KOPT-K1 (cell line): ENCODE measurements around the gene MORN1.
A peak's percentile ranks its signal among the peaks of the same experiment; 100 is the strongest.
"Not testable (repeated sequence)": the region's sequence is repeated elsewhere in the genome, so short reads cannot be mapped to it uniquely, and the experiment has no call there.

Source experiments
- H3K27ac ChIP-seq: fragments of 200-600 bp; sonication (generic); 2 replicates; pipeline ENCODE4 v1.5.1; 2016; ENCODE audit warnings: antibody characterized with exemption, mild to moderate bottlenecking, low read depth, low read length; ENCODE audit not compliant: poor library complexity, severe bottlenecking
- H3K36me3 ChIP-seq: fragments of 200-600 bp; sonication (generic); 2 replicates; pipeline ENCODE4 v1.5.1; 2017; ENCODE audit warnings: antibody characterized with exemption, mild to moderate bottlenecking, low read length, moderate library complexity; ENCODE audit not compliant: insufficient read depth
- H3K9me3 ChIP-seq: fragments of 200-600 bp; sonication (generic); 2 replicates; pipeline ENCODE4 v1.5.1; 2017; ENCODE audit warnings: antibody characterized with exemption, low read length, mild to moderate bottlenecking; ENCODE audit not compliant: insufficient read depth, poor library complexity, severe bottlenecking

Gene MORN1

DNA sequence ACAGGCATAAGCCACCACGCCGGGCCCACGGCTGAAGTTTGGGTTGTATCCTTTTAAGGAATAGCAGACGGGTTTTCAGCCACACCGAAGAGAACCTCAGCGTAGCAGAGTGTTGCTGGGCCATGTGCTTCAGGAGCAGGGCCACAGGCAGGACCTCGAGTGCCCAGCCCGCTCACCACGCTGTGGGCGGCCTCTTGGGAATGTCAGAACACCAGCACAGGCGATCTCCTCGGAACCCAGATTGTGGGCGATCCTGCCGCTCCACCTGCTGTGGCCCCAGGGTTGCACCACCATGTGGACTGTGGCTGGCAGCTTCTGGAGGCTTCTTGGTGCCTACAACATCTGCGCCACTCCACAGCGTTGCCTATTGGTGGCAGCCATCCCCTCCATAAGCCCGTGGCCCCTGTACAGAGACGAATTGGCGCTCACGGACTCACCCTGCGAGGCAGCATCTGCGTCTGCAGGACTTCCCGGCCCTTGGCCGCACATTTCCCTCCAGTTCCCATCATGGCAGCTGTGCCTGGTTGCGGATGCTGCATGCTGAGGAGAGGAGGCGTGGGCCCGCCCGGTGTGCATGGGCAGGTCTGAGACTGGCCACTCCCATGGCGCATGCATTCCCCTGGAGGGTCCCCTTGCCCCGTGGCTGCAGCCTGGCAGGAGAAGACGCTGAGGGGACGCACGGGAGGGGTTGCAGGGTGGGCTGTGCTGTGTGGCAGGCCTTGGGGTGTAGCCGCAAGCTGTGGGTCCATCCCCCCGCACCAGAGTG lies 93.9 kb downstream of the MORN1 start:
- Histone ChIP-seq H3K36me3 (no peaks in the 10 kb centered on the region), H3K27ac (no peak overlapping the region), H3K9me3 (no peaks in the 10 kb centered on the region)

DNA sequence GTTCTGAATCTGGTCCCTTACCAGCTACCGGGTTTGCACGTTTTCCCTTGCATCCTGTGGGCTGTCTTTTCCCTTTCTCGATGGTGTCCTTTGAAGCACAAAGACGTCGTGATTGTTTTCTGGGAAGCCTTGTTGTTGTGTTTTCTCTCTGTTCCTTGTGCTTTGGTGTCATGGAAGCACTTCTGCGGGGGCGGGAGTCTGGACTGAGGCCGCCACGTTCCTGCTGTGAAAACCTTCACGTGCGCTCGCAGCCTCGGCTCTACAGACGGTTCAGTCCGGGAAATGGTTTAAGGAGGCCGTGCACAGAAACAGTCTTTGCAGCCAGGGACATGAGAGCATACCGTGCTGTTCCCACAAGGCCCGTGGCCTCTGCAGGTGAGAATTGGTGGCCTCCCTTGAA lies 94.7 kb downstream of the MORN1 start:
- Histone ChIP-seq H3K36me3 (no peaks in the 10 kb centered on the region), H3K27ac (no peak overlapping the region), H3K9me3 (no peaks in the 10 kb centered on the region)

DNA sequence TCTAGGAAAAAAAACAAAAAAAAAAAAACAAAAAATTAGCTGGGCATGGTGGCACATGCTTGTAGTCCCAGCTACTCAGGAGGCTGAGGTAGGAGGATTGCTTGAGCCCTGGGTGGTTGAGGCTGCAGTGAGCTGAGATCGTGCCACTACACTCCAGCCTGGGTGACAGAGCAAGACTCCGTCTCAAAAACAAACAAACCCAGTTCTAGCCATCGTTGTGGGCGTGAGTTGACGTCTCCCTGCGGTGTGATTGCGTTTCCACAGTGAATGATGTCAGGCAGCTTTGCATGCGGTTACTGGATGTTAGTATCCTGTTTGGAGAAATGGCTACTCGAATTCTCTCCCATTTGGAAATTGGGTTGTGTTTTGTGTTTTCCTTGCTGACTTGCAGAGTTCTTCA lies 95.1 kb downstream of the MORN1 start:
- H3K9me3 ChIP-seq, H3K36me3 ChIP-seq, H3K27ac ChIP-seq: not testable (repeated sequence)

DNA sequence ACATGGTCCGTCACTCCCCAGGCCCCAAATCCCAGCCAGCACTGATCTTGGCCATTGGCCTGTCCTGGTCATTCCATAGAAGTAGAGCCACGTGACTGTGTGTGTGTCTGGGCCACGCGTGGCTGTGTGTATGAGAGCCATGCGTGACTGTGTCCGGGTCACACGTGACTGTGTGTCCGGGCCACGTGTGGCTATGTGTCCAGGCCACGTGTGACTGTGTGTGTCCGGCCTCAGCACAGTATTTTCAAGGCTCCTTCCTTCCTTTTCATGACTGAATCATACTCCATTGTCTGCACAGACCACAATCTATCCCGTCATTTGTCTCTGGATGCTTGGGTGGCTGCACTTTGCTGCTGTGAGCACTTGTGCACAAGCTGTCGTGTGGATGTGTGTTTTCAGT lies 95.8 kb downstream of the MORN1 start:
- Histone ChIP-seq H3K36me3 (no peaks in the 10 kb centered on the region), H3K9me3 (no peaks in the 10 kb centered on the region), H3K27ac (no peak overlapping the region)

DNA sequence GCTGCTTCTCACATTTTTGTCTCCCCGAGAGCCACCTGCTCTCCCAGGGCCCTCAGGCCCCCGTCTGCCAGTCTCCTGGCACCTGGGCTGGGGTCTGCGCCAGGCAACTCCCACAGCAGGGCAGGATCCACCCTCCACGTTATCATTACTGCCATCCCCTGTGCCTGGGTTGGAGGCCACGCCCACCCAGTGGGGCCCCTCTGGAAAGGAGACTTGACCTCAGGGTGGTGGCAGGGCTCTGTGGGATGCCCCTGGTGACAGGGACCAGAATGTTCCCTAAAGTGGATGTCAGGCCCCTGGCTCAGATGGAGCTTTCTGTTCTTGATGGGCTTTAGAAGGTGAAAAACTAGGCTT lies 96.7 kb downstream of the MORN1 start:
- Histone ChIP-seq H3K9me3 (no peaks in the 10 kb centered on the region), H3K36me3 (no peaks in the 10 kb centered on the region), H3K27ac (no peak overlapping the region)

DNA sequence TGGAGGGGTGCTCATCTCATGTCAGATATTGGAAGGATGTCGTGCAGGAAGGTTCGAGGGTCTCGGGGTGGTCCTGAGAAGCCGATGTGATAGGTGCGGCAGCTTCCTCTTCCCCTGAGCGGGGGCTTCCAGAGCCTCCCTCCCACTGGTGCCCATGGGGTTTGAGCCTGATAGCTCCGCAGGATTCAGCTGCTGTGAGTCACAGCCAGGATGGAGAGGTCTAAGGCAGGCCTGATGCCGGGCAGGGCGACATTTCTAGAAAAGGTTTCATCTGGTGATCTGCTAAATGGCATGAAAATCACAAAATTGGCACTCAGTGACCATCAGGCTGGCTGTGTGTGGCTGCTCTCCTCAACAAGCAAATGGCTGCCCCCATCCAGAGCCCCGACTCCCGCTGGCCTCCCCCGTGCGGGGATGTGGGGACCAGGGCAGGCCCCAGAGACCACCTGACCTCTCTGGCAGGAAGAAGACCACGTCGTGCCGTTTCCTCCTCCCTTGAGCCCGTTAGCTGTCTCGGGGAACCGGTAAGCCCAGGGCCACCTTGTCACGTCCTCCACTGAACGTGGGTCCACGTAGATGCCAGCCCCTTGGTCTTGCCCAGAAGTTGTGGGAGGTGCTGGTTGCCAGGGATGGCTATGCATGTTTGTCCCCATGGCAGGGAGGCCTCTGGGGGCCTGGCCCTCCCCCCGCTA lies 97.2 kb downstream of the MORN1 start:
- Histone ChIP-seq H3K27ac (no peak overlapping the region), H3K36me3 (no peaks in the 10 kb centered on the region), H3K9me3 (no peaks in the 10 kb centered on the region)

DNA sequence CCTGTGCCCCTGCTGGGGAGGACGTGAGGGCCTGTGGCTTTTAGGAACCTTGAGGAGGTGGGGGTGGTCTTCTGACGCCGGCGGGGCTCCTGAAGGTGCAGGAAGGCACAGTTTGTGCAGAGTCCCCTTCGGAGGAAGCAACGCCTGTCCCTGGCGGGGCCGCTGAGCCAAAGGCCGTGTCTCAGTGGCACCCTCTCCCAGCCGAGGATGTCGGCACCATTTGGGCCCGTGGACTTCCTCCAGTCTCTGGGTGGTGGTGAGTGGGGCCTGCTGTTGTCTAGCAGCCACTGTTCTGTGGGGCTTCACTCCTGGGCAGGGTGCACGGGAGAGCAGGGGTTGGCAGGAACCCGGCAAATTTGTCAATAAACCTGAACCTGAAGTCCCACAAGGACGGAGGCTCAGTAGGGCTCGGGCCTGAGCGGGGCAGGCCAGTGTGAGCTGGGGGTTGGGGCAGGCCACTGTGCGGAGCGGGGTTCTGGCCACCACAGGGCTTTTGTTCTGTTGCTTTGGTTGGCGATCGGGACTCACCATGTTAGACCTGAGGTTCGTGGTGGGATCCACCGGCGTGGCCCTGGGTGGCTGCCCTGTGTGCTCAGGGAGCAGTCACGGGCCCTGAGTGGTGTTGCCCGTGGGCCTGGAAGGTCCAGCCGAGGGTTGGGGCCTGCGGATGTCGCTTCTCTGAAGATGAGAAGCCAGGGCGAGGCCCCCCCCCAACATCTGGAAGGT lies 98.5 kb downstream of the MORN1 start:
- H3K9me3 ChIP-seq = no peaks in the 10 kb centered on the region
- H3K36me3 ChIP-seq = no peaks in the 10 kb centered on the region
- no peak overlapping the region for H3K27ac ChIP-seq

DNA sequence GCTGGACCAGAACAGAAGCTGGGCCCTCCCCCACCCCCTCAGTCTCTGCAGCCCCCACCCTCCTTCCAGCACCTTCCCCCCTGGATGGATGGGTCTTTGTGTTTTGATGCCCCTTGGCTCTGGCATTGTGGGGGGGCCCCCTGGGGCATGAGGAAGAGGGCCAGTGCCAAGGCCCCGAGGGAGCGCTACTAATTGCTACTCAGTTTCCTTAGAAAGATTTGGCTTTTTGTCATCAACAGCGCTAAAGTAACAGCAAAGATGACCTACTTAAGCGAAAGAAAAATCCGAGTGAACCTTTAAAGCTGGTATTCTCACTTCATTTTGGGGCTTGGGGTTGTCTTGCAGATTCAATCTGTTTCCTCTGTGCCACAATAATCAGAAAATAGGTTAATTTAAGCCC lies 99.8 kb downstream of the MORN1 start:
- Histone ChIP-seq H3K36me3 (no peaks in the 10 kb centered on the region), H3K9me3 (no peaks in the 10 kb centered on the region), H3K27ac (no peak overlapping the region)

DNA sequence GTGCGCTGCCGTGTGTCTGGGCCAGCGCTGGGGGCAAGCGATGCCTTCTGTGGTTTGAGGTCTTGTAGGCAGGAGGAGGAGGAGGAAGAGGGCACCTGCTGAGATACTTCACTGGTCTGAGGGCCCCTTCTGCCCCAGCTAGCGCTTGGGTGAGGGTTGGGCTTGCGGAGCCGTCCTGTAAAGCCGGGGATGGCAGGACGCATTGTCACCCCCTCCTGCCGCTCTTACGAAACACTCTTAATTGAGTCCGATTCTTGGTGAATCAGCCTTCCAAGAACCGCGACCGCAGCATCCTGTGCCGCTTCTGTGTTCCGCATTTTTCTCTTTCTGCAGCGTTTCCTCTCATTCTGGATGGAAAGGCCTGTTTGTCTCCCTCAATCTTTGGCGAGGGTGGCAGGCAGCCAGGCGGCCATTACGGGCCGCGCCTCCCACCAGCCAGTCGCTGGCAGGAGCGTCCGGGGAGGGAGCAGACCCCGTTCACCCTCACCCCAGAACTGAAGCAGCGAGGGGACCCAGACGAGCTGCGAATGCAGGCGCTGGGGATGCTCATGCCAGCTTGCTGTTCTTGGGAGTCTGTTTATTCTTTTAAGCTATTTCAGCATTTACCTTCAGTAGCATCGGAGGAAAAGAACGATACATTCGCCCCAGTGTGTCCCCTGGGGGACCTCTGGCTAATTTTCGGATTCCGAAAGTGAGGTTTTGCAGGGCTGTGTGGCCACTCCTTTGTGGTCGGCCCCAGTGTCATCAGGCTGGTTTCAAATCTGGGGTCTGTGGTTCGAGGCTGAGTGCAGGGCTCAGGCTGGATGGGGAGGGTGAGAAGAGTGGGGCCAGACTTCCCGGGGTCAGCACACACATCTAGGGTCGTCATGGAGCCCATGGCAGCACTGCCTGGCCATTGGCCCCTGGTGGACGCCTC lies 100.5 kb downstream of the MORN1 start:
- Histone ChIP-seq H3K36me3 (no peaks in the 10 kb centered on the region), H3K27ac (peak overlapping the region; percentile 50), H3K9me3 (no peaks in the 10 kb centered on the region)

DNA sequence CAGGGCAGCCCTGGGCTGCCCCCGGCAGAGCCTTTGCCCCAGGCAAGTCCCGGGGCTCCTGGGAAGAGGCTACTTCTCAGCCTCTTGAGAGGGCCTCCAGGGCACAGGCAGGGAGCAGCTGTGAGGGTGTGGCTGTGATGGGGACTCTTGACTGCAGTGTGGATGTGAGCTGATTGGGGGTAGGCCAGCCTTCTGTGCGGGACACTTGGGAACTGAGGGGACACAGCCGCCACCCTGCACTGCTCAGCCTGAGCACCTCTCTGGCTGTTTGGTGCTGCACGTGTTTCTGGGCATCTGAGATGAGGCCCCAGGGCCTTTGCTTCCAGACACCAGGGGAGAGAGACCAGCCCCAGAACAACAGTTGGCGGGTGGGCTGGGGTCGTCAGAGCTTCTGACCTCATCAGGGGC lies 101.2 kb downstream of the MORN1 start:
- H3K9me3 ChIP-seq = no peaks in the 10 kb centered on the region
- H3K36me3 ChIP-seq = no peaks in the 10 kb centered on the region
- peak overlapping the region; percentile 50 for H3K27ac ChIP-seq

DNA sequence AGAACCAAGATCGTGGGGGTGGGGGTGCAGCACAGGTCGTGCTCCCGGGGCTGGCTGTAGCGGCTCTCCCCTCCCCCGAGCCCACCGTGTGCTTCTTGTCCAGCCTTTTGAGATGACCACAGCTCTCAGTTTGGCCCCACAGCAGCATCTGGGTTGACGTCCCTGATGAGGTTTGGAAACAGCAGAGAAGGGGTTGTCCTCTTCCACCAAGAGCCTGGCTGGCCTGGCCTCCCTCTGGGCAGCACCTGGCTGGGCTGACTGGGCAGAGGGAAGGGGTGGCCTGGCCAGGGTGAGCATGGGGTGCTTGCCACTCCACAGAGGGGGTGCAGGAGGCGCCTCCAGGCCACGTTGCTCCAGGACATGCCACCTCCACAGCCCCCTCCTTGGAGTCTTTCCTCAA lies 101.7 kb downstream of the MORN1 start:
- Histone ChIP-seq H3K27ac (no peak overlapping the region), H3K36me3 (no peaks in the 10 kb centered on the region), H3K9me3 (no peaks in the 10 kb centered on the region)

DNA sequence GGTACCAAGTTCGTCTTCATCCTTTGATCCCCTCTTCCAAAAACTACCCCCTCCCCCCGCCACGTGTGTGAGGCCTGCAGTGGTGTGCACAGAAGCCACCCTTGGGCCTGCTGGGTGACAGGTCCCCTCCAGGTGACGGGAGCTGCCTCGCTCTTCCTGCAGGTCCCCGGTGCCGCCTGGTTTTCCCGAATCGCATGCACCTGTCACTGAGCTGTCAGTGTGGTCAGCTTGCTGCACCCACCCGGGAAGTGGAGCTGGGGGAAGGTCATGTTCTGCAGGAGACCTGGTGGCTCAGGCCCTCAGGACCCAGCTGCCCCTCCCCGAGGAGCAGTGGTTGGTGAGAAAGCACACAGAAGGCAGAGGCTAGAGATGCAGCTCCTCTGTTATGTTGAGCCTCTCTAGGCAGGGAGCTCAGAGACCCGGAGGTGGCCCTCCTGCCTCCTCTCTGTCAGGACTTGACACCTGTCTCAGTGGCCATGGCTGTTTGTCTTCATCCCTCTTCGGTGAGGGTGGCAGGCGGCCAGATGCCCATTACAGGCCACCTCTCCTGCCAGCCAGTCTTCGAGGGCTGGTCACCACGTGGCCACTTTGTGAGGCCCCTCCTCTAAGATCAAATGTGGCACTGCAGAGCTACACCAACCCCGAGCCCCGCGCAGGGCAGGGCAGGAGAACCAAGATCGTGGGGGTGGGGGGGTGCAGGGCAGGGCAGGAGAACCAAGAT lies 102.4 kb downstream of the MORN1 start:
- Histone ChIP-seq H3K36me3 (no peaks in the 10 kb centered on the region), H3K9me3 (no peaks in the 10 kb centered on the region), H3K27ac (no peak overlapping the region)

DNA sequence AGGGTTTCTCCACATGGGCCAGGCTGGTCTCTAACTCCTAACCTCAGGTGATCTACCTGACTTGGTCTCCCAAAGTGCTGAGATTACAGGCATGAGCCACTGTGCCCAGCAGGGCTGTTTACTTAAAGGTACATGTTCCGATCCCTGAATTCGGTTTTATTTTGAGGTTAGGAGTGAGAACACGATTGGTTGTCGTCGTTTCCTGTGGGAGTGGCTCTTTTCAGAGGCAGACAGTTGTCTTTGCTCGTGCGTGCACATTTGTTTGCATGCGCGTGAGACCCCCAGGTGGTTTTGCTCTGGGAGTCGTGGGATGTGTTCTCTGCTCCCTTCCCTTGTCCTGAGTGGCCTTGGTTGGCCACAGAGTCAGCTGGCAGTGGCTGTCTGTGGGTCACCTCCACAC lies 103.0 kb downstream of the MORN1 start:
- Histone ChIP-seq H3K9me3 (no peaks in the 10 kb centered on the region), H3K27ac (no peak overlapping the region), H3K36me3 (no peaks in the 10 kb centered on the region)

DNA sequence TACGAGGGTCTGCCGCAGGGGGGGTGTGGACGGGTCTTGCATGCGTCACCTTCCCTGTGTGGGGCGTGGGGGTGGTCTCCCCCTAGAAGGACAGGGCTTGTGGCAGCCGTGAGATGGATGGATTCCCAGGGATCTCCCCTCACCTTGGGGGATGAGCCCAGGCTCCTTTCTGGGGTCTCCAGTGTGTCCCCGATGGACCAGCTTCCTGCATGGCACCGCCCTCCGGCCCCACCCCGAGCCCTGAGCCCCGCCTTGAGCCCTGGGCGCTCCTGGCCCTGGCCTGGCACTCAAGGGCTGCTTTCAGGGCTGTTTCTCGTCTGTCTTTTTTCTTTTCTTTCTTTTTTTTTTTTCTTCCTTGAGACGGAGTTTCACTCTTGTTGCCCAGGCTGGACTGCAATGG lies 103.7 kb downstream of the MORN1 start:
- Histone ChIP-seq H3K27ac (no peak overlapping the region), H3K9me3 (no peaks in the 10 kb centered on the region), H3K36me3 (no peaks in the 10 kb centered on the region)
